A204.1 (cell line): ENCODE results near the gene C1orf159.

Source experiments
- FAIRE-seq: peaks from 2 replicates; lab custom pipeline; 2012; peaks lifted over from hg19 to GRCh38; lab: Jason Lieb, UNC

C1orf159 gene

GRCh38 chr1:1037366-1038327 is 78.2 kb downstream of the C1orf159 start:
- FAIRE-seq = no peak

- no peak for FAIRE-seq
These were observed 80.5 kb downstream of the C1orf159 start for GRCh38 chr1:1035291-1035943.

DNA sequence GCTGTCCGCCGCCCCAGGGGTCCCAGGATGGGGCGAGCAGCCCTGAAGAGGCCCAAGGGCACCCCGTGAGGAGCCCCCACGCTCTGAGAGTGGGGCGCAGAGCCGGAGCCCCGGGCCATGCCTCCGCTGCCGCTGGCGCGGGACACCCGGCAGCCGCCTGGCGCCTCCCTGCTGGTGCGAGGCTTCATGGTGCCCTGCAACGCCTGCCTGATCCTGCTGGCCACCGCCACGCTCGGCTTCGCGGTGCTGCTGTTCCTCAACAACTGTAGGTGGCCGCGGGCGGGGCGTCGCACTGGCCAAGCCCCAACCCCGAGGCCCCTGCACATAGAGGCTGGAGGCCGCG is 81.5 kb downstream of the C1orf159 start:
- no peak for FAIRE-seq

DNA sequence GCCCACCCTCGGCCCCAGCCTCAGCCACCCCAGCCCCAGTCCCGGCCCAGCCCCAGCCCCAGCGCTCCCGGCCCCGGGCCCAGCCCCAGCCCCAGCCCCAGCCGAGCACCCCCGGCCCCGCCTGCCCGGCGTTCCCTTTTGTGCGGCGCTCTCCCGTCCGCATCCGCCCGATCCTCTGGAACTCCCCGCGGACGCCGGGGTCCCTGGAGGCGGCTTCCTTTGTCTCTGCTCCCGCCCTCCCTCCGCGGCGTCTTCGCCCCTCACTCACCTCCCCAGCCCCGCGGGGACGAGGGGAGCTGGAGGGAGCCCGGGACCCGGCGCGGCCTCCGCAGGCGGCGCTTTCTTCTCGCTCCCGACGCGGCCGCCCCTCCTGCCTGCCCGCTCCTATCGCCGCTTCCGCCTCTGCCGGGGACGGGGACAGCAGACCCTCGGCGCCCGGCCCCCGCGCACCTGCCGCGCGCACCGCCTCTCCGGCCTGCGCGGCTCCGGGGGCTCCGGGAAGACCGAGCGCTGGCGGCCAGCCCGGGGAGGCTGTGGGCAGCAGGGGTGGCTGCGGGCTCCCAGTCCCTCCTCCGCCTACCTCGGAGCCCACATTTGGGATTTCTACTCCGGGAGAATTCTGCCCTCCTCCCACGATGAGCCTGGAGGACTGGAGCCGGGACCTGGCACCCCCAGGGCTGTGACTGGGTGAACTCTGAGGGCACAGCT is 82.0 kb downstream of the C1orf159 start:
- FAIRE-seq = no peak

- FAIRE-seq = no peak
These were observed 82.8 kb downstream of the C1orf159 start for GRCh38 chr1:1033009-1033587.

- FAIRE-seq = no peak
These were observed 83.5 kb downstream of the C1orf159 start for GRCh38 chr1:1032424-1032823.
